ENCODE measurements around the gene CHST4. TPM values are rescaled to one million over a fixed set of nuclear protein-coding genes. Genes with fewer than 3 reads are reported as not detected.
"Not testable (repeated sequence)": the region's sequence is repeated elsewhere in the genome, so short reads cannot be mapped to it uniquely, and the experiment has no call there.

Gene CHST4
- total RNA-seq, 2 donors from 2014 or later: 0.67 TPM; not detected in 1

- Histone ChIP-seq H3K36me3 (no peaks in the 10 kb centered on the region), H3K9me3 (no peaks in the 10 kb centered on the region), H3K4me1 (no peaks in the 10 kb centered on the region), H3K4me3 (no peak overlapping the region), H3K27ac (no peak overlapping the region), H3K27me3 (no peaks in the 10 kb centered on the region)
- no peak for TF ChIP-seq CTCF (IDR thresholded peaks at IDR 0.05)
- DNase-seq (ENCODE audit: low spot score): no peak
These were observed 46.4 kb downstream of the CHST4 start for GRCh38 chr16:71572497-71573116.

GRCh38 chr16:71573387-71574094, 47.3 kb downstream of the CHST4 start:
- no peaks in the 10 kb centered on the region for H3K36me3 ChIP-seq
- no peak for DNase-seq (ENCODE audit: low spot score)
- H3K27ac ChIP-seq: no peak overlapping the region
- TF ChIP-seq CTCF (IDR thresholded peaks at IDR 0.05): no peak
- no peaks in the 10 kb centered on the region for H3K27me3 ChIP-seq
- H3K9me3 ChIP-seq: no peaks in the 10 kb centered on the region
- H3K4me1 ChIP-seq: no peaks in the 10 kb centered on the region
- H3K4me3 ChIP-seq: no peak overlapping the region

GRCh38 chr16:71574702-71575101, 48.5 kb downstream of the CHST4 start:
- DNase-seq (ENCODE audit: low spot score): no peak
- no peaks in the 10 kb centered on the region for H3K4me1 ChIP-seq
- no peaks in the 10 kb centered on the region for H3K9me3 ChIP-seq
- no peaks in the 10 kb centered on the region for H3K27me3 ChIP-seq
- no peak overlapping the region for H3K27ac ChIP-seq
- no peak for TF ChIP-seq CTCF (IDR thresholded peaks at IDR 0.05)
- H3K4me3 ChIP-seq: no peak overlapping the region
- H3K36me3 ChIP-seq: no peaks in the 10 kb centered on the region

GRCh38 chr16:71576971-71577370, 50.7 kb downstream of the CHST4 start, which contains the start of gene TAT:
TSS of gene TAT (minus strand) at chr16:71577092. CDS start at chr16:71576415, 677 bp downstream.
- DNase-seq (ENCODE audit: low spot score): no peak

GRCh38 chr16:71582553-71582848, 56.3 kb downstream of the CHST4 start:
- H3K4me3 ChIP-seq; H3K4me1 ChIP-seq; H3K27me3 ChIP-seq; DNase-seq (ENCODE audit: low spot score); H3K9me3 ChIP-seq; H3K27ac ChIP-seq; H3K36me3 ChIP-seq: not testable (repeated sequence)

More at GRCh38 chr16:71576971-71577370, 50.7 kb downstream of the CHST4 start, which contains the start of gene TAT:
- H3K36me3 ChIP-seq: no peaks in the 10 kb centered on the region
- H3K9me3 ChIP-seq: no peaks in the 10 kb centered on the region
- H3K4me3 ChIP-seq: no peak within 1 kb of the TSS
- no peak within 1 kb of the TSS for H3K27ac ChIP-seq
- no peaks in the 10 kb centered on the region for H3K27me3 ChIP-seq
- H3K4me1 ChIP-seq: no peaks in the 10 kb centered on the region
- no peak for TF ChIP-seq CTCF (IDR thresholded peaks at IDR 0.05)

- no peaks in the 10 kb centered on the region for H3K27me3 ChIP-seq
- no peak for TF ChIP-seq CTCF (IDR thresholded peaks at IDR 0.05)
- H3K4me3 ChIP-seq: no peak overlapping the region
- H3K9me3 ChIP-seq: no peaks in the 10 kb centered on the region
- DNase-seq (ENCODE audit: low spot score): no peak
- H3K36me3 ChIP-seq: no peaks in the 10 kb centered on the region
- H3K27ac ChIP-seq: no peak overlapping the region
- H3K4me1 ChIP-seq: no peaks in the 10 kb centered on the region
These were observed 58.5 kb downstream of the CHST4 start for GRCh38 chr16:71584543-71585317.
